Prostate gland (tissue), 2 donors: ENCODE data around the gene BRCA1.

Experiments
- POLR2A ChIP-seq: fragments of 450-650 bp; IDR thresholded peaks from one replicate; pipeline ENCODE4 v1.6.1; 2016; ENCODE audit warnings: antibody characterized with exemption, mild to moderate bottlenecking
- POLR2AphosphoS5 ChIP-seq: sonication (generic); formaldehyde crosslinking; IDR thresholded peaks from one replicate; pipeline ENCODE4 v1.6.1; 2017; ENCODE audit warnings: antibody characterized with exemption
- TF ChIP-seq, protein P1 (sequence below), 4 experiments: fragments of 200-600 bp in 2 of 4; fragments of 450-650 bp in 2 of 4; sonication (generic) in 2 of 4; IDR thresholded peaks; 1 replicate in 3 of 4; 2 replicates in 1 of 4; pipeline ENCODE4 v1.5.1; 2016 to 2019; ENCODE audit warnings: antibody characterized with exemption in 4 of 4, mild to moderate bottlenecking in 2 of 4, moderate library complexity in 2 of 4

DNA sequence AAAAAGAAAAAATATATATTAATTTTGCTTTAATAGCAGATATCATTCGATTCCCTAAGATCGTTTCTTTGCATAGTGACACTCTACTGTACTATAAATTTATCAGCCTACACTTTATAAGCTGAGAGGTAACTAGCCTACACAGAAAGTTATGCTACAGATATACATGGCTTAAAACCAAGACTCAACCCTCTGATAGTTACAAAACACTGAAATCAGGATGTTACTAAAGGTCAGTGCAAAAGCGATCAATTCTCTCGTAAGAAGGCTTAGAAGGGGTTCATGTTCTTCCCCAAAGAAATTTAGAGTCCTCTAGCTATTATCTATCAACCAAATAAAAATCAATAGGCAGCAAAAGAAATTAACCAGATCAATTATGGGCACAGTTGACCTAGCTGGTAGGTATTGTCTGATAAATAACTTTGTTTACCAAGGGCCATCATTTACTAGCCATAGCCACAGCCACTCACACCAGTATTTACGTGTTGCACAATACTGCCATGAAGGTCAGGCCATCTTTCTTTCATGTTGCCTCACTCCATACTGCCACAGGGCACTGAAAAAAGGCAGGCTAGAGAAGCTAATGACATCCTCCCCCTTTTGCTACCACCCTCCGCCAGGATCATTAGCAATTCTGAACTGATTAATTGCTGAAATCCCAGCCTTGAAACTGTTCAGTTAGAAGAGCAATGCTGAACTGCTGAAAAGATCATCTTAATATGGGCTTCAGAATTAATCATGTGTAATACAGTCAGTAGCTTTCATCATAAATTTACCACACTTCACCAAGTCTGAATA lies 56.4 kb downstream of the BRCA1 start:
- TF ChIP-seq, protein P1, sequence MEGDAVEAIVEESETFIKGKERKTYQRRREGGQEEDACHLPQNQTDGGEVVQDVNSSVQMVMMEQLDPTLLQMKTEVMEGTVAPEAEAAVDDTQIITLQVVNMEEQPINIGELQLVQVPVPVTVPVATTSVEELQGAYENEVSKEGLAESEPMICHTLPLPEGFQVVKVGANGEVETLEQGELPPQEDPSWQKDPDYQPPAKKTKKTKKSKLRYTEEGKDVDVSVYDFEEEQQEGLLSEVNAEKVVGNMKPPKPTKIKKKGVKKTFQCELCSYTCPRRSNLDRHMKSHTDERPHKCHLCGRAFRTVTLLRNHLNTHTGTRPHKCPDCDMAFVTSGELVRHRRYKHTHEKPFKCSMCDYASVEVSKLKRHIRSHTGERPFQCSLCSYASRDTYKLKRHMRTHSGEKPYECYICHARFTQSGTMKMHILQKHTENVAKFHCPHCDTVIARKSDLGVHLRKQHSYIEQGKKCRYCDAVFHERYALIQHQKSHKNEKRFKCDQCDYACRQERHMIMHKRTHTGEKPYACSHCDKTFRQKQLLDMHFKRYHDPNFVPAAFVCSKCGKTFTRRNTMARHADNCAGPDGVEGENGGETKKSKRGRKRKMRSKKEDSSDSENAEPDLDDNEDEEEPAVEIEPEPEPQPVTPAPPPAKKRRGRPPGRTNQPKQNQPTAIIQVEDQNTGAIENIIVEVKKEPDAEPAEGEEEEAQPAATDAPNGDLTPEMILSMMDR (IDR thresholded peaks at IDR 0.05) = no peak
- no peak for TF ChIP-seq POLR2AphosphoS5
- TF ChIP-seq POLR2A = no peak
